ENCODE data around the gene FBXL15.

The FBXL15 gene

GRCh38 chr10:102395400-102396316, 25.0 kb upstream of the FBXL15 start, which contains the start of gene NFKB2:
Gene NFKB2, plus strand, starts transcription at chr10:102395705. Its CDS starts 255 bp downstream, at chr10:102395960.
- no peak for TF ChIP-seq CREB5 (CRISPR knock-in tag; IDR thresholded peaks at IDR 0.05; ENCODE audit: low read depth)
- peak; percentile 65 for ATAC-seq

- no peak for ATAC-seq
Observed at GRCh38 chr10:102396317-102396650, 24.4 kb upstream of the FBXL15 start.

More at GRCh38 chr10:102396317-102396650, 24.4 kb upstream of the FBXL15 start:
- TF ChIP-seq ZFP30 (CRISPR knock-in tag; IDR thresholded peaks at IDR 0.05) (no peak), SNAI2 (CRISPR knock-in tag; IDR thresholded peaks at IDR 0.05) (no peak), CSRNP3 (CRISPR knock-in tag; IDR thresholded peaks at IDR 0.05) (no peak), ISL1 (CRISPR knock-in tag; IDR thresholded peaks at IDR 0.05) (no peak), CSDC2 (CRISPR knock-in tag; IDR thresholded peaks at IDR 0.05) (no peak), ZNF8 (CRISPR knock-in tag; IDR thresholded peaks at IDR 0.05) (no peak), ZFP3 (CRISPR knock-in tag; IDR thresholded peaks at IDR 0.05) (no peak), PPARA (CRISPR knock-in tag; IDR thresholded peaks at IDR 0.05; ENCODE audit: borderline replicate concordance) (no peak), TOX (CRISPR knock-in tag; IDR thresholded peaks at IDR 0.05; ENCODE audit: borderline replicate concordance) (no peak), BACH2 (CRISPR knock-in tag; IDR thresholded peaks at IDR 0.05; ENCODE audit: borderline replicate concordance) (no peak), TCF4 (CRISPR knock-in tag; IDR thresholded peaks at IDR 0.05; ENCODE audit: borderline replicate concordance) (no peak), TSHZ2 (CRISPR knock-in tag; IDR thresholded peaks at IDR 0.05) (no peak), OSR1 (CRISPR knock-in tag; IDR thresholded peaks at IDR 0.05) (no peak), RARB (CRISPR knock-in tag; IDR thresholded peaks at IDR 0.05) (no peak), CREB5 (CRISPR knock-in tag; IDR thresholded peaks at IDR 0.05; ENCODE audit: low read depth) (no peak), PATZ1 (CRISPR knock-in tag; IDR thresholded peaks at IDR 0.05; ENCODE audit: borderline replicate concordance) (no peak)

All from SK-N-SH treated with all-trans-retinoic acid at 6 μM for 48 hours (cell line).